Spleen (tissue), 11 donors: ENCODE results near the gene COQ8A. TPM values are rescaled to one million over a fixed set of nuclear protein-coding genes. Genes with fewer than 3 reads are reported as not detected.

ENCODE experiments used
- DNase-seq: peaks from one replicate; pipeline ENCODE4 v3.0.0-alpha.2; 2020
- H3K27ac ChIP-seq, 8 donors: fragments of 200-600 bp; sonication (generic) in 7 of 8; 1 replicate in 4 of 8; 2 replicates in 4 of 8; pipeline versions ENCODE4 v1.5.0 to v1.8.0; 2016 to 2021; ENCODE audit warnings: inconsistent platforms in 4 of 8, mild to moderate bottlenecking in 4 of 8, moderate library complexity in 1 of 8
- H3K27me3 ChIP-seq, 7 donors: fragments of 200-600 bp; sonication (generic) in 6 of 7; replicated peaks in 1 of 7; 1 replicate in 4 of 7; 2 replicates in 3 of 7; pipeline versions ENCODE4 v1.5.0 to v1.8.0; 2016 to 2021; ENCODE audit warnings: inconsistent platforms in 3 of 7, mild to moderate bottlenecking in 1 of 7
- H3K36me3 ChIP-seq, 6 donors: fragments of 200-600 bp; sonication (generic) in 5 of 6; 1 replicate in 4 of 6; 2 replicates in 2 of 6; pipeline versions ENCODE4 v1.5.0 to v1.8.0; 2016 to 2021; ENCODE audit warnings: inconsistent platforms in 2 of 6
- H3K4me1 ChIP-seq, 6 donors: fragments of 200-600 bp; sonication (generic) in 5 of 6; 1 replicate in 3 of 6; 2 replicates in 3 of 6; pipeline versions ENCODE4 v1.5.0 to v1.8.0; 2016 to 2021; ENCODE audit warnings: inconsistent platforms in 3 of 6
- H3K4me3 ChIP-seq, 8 donors: fragments of 200-600 bp; sonication (generic) in 7 of 8; 1 replicate in 4 of 8; 2 replicates in 4 of 8; pipeline versions ENCODE4 v1.5.0 to v1.8.0; 2016 to 2021; ENCODE audit warnings: inconsistent platforms in 4 of 8, mild to moderate bottlenecking in 4 of 8, moderate library complexity in 2 of 8
- H3K9me3 ChIP-seq, 8 donors: fragments of 200-600 bp; sonication (generic) in 7 of 8; 1 replicate in 4 of 8; 2 replicates in 4 of 8; pipeline versions ENCODE4 v1.5.0 to v1.8.0; 2016 to 2021; ENCODE audit warnings: inconsistent platforms in 4 of 8
- CTCF ChIP-seq, 11 experiments: fragments of 200-600 bp in 7 of 11; fragments of 450-650 bp in 4 of 11; sonication (generic) in 4 of 11; IDR thresholded peaks in 8 of 11; conservative IDR thresholded peaks in 3 of 11; 1 replicate in 7 of 11; 2 replicates in 4 of 11; pipeline versions ENCODE4 v1.4.0 to v1.8.0; 2016 to 2021; ENCODE audit warnings: antibody characterized with exemption in 11 of 11, inconsistent platforms in 4 of 11, mild to moderate bottlenecking in 1 of 11
- POLR2A ChIP-seq, 3 donors: fragments of 450-650 bp; IDR thresholded peaks; one replicate each; pipeline ENCODE4 v1.5.1; 2017; ENCODE audit warnings: antibody characterized with exemption in 3 of 3, mild to moderate bottlenecking in 1 of 3
- POLR2AphosphoS5 ChIP-seq, 3 donors: sonication (generic); formaldehyde crosslinking; IDR thresholded peaks; one replicate each; pipeline ENCODE4 v1.5.1; 2017; ENCODE audit warnings: antibody characterized with exemption in 3 of 3
- WGBS, 5 donors: extraction: QIAGEN DNeasy Blood & Tissue Kit in 3 of 5; methylation state at CpG; one replicate each; pipeline versions ENCODE4 v1.1.5 to v1.1.7; 2013 to 2018; 5-methylcytosine and 5-hydroxymethylcytosine counted together
- intact Hi-C: fragments of 100-400 bp; cut with DNase I; formaldehyde crosslinking; loops from one replicate; pipeline ENCODE4 v1.15.0; 2023; ENCODE audit warnings: low total_unique reads
- polyA plus RNA-seq, 3 donors: library from polyadenylated mRNA; stranded (reverse); fragments of 200-250 nt; gene quantifications; one replicate each; pipeline ENCODE4 v1.2.1, GENCODE V29; 2013
- total RNA-seq, 7 donors: library from RNA; depleted of rRNA in 3 of 7; stranded (reverse); fragments of >200 nt in 3 of 7; fragmentation: NEBNext Ultra II Directional in 4 of 7; extraction: Animal tissue kit (Norgen Biotek cat#: 25700) in 4 of 7; gene quantifications; one replicate each; pipeline versions ENCODE4 v1.1.0 to v1.2.1, GENCODE V29; 2016 to 2021
- donor health status: healthy with polysubstance abuse.
- donor health status: DM: no; HTN: no; CAD: no; lungs with moderate emphysema.
- donor health status: DM: no; HTN: no; CAD: no.
- donor health status: Bipolar disorder and iron deficiency.
- donor health status: healthy.
- donor health status: DM: no; HTN: no; CAD: no.
- donor health status: DM: yes; HTN: yes; CAD: no.

The COQ8A gene
- total and polyA plus RNA-seq, 10 donors = 31.0 to 59.4 (median 41.2) TPM

GRCh38 chr1:226943927-226944326 is 3.8 kb downstream of the COQ8A start:
- intact Hi-C loops = no loop called here
- H3K27ac ChIP-seq = no peak overlapping the region
- no peak for DNase-seq
- H3K4me1 ChIP-seq = peaks cover 8 to 69% (median 42%) of the 10 kb centered on the region in 6 donors
- H3K27me3 ChIP-seq = no peaks in the 10 kb centered on the region
- WGBS, 5 donors = 76 to 97% (median 83%) methylated on average over 2 of the region's 2 CpGs
- H3K4me3 ChIP-seq = no peak overlapping the region
- H3K9me3 ChIP-seq = peaks cover 0 to 8% (median 2%) of the 10 kb centered on the region in 8 donors
- H3K36me3 ChIP-seq = peaks cover 0 to 14% (median 0%) of the 10 kb centered on the region in 6 donors
- no peak for TF ChIP-seq CTCF (IDR thresholded peaks at IDR 0.05 in 8 of 11, conservative IDR thresholded peaks at IDR 0.05 in 3 of 11)
- no peak for TF ChIP-seq POLR2A (IDR thresholded peaks at IDR 0.05)
- no peak for TF ChIP-seq POLR2AphosphoS5 (IDR thresholded peaks at IDR 0.05)

- Histone ChIP-seq H3K27ac (peak overlapping the region in 2 of 8 donors; percentile 8 to 21), H3K4me1 (peaks cover 8 to 78% (median 38%) of the 10 kb centered on the region in 6 donors), H3K4me3 (no peak overlapping the region), H3K27me3 (no peaks in the 10 kb centered on the region), H3K36me3 (peaks cover 0 to 23% (median 2%) of the 10 kb centered on the region in 6 donors), H3K9me3 (peaks cover 0 to 8% (median 2%) of the 10 kb centered on the region in 8 donors)
- intact Hi-C loops = no loop called here
- no peak for DNase-seq
- TF ChIP-seq POLR2AphosphoS5 (IDR thresholded peaks at IDR 0.05) (no peak), CTCF (IDR thresholded peaks at IDR 0.05 in 8 of 11, conservative IDR thresholded peaks at IDR 0.05 in 3 of 11) (no peak), POLR2A (IDR thresholded peaks at IDR 0.05) (no peak)
- 68 to 75% (median 71%) methylated on average over 19 of the region's 19 CpGs for WGBS, 5 donors
Measured at GRCh38 chr1:226945106-226945857, 5.2 kb downstream of the COQ8A start.

GRCh38 chr1:226945858-226946245 is 5.8 kb downstream of the COQ8A start:
- no peak overlapping the region for H3K27ac ChIP-seq
- peaks cover 6 to 79% (median 34%) of the 10 kb centered on the region in 6 donors for H3K4me1 ChIP-seq
- H3K4me3 ChIP-seq = no peak overlapping the region

More at GRCh38 chr1:226945858-226946245, 5.8 kb downstream of the COQ8A start:
- TF ChIP-seq POLR2AphosphoS5 (IDR thresholded peaks at IDR 0.05) (no peak), POLR2A (IDR thresholded peaks at IDR 0.05) (no peak), CTCF (IDR thresholded peaks at IDR 0.05 in 8 of 11, conservative IDR thresholded peaks at IDR 0.05 in 3 of 11) (no peak)
- Histone ChIP-seq H3K36me3 (peaks cover 0 to 23% (median 2%) of the 10 kb centered on the region in 6 donors), H3K27me3 (no peaks in the 10 kb centered on the region), H3K9me3 (peaks cover 0 to 8% (median 2%) of the 10 kb centered on the region in 8 donors)
- WGBS, 5 donors = 79 to 92% (median 87%) methylated on average over 8 of the region's 8 CpGs
- DNase-seq = no peak
- intact Hi-C loops = no loop called here
